Epithelial cell of proximal tubule (primary cell): ENCODE measurements around the gene ST6GALNAC2. TPM values are rescaled to one million over a fixed set of nuclear protein-coding genes. Genes with fewer than 3 reads are reported as not detected.

ENCODE experiments used
- DNase-seq: peaks from one replicate; pipeline ENCODE4 v3.0.0-alpha.2; 2011; ENCODE audit warnings: low read depth
- H3K4me3 ChIP-seq: 2 replicates; pipeline ENCODE4 v1.5.1; 2011; ENCODE audit warnings: low read depth, mild to moderate bottlenecking, low read length
- total RNA-seq: library from RNA; depleted of rRNA; stranded (reverse); fragments of >200 nt; gene quantifications from 2 replicates; pipeline ENCODE4 v1.2.3, GENCODE V29; 2015
- TF ChIP-seq, protein P1 (sequence below): conservative IDR thresholded peaks from 2 replicates; pipeline ENCODE4 v1.5.1; 2012; ENCODE audit warnings: low read depth, mild to moderate bottlenecking, low read length

Gene ST6GALNAC2
- total RNA-seq, 1 donor from 2014 or later = 2.9 TPM

DNA sequence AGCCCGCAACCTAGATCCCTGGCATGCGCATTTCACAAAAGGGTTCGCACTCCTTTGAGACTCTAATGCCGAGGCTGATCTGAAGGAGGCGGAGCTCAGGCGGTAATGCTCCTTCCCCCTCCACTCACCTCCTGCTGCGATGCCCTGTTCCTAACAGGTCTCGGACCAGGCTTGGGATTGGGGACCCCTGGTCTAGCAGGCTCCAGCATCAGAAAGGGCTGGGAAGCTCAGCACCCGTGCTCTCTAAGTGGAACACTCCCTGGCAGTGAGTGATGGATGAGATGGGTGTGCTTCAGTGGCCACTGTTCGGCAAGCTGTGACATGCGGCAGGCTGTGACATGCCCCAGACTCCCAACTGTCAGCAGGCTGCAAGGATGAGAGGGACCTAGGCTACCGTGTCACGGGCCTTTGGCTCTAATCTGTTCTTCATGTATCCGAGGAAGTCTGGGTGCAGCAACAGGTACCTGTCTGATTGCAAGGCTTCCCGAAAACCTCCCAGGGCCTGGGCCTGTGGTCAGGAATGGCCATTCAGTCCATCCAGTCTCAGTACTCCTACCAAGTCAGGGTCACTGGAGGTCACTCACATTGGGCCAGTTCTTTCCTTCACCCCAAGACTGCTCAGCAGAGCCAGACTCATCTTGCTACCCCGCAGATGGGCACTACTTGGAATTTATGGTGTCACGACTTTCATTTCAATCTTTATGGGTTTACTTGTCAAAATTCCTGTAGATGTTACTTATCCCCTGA, 1.3 kb upstream of the ST6GALNAC2 start:
- no peak for DNase-seq
- H3K4me3 ChIP-seq = no peak overlapping the region

DNA sequence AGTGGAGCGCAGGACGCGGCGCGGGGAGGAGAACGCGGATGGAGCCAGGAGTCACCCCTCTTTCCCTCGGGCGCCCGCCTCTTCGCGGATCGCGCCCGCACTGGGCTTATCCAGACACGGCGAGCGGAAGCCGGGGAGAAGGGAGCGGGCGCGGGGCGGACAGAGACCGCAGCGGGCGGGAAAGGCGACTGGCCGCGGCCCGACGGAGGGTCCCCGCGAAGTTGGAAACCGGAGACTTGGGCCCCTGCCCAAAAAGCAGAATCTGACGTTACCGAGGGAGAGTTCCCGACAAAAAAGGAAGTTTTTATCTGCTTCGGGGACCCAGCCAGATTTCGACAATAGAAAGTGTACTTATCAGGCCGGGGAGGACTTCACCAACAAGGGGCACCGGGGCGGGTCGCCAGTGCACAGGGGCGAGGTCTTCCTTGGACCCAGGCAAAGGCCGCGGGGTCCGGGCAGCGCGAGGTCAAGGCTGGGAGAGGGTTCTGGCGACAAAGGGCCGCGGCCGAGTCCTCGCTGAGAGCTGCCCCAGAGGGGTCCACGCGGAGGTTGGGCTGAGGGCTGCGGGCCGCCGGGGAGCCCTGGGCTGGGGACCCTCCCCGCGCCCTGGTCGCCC, 519 bp downstream of the ST6GALNAC2 start:
- peak overlapping the region; percentile 69 for H3K4me3 ChIP-seq
- TF ChIP-seq, protein P1, sequence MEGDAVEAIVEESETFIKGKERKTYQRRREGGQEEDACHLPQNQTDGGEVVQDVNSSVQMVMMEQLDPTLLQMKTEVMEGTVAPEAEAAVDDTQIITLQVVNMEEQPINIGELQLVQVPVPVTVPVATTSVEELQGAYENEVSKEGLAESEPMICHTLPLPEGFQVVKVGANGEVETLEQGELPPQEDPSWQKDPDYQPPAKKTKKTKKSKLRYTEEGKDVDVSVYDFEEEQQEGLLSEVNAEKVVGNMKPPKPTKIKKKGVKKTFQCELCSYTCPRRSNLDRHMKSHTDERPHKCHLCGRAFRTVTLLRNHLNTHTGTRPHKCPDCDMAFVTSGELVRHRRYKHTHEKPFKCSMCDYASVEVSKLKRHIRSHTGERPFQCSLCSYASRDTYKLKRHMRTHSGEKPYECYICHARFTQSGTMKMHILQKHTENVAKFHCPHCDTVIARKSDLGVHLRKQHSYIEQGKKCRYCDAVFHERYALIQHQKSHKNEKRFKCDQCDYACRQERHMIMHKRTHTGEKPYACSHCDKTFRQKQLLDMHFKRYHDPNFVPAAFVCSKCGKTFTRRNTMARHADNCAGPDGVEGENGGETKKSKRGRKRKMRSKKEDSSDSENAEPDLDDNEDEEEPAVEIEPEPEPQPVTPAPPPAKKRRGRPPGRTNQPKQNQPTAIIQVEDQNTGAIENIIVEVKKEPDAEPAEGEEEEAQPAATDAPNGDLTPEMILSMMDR = no peak
- no peak for DNase-seq

More for the DNA sequence above, 1.3 kb upstream of the ST6GALNAC2 start:
- TF ChIP-seq, protein P1 = no peak

GRCh38 chr17:76584427-76585032, 1.1 kb downstream of the ST6GALNAC2 start:
- TF ChIP-seq, protein P1 = no peak
- no peak for DNase-seq
- H3K4me3 ChIP-seq = peak overlapping the region; percentile 69

DNA sequence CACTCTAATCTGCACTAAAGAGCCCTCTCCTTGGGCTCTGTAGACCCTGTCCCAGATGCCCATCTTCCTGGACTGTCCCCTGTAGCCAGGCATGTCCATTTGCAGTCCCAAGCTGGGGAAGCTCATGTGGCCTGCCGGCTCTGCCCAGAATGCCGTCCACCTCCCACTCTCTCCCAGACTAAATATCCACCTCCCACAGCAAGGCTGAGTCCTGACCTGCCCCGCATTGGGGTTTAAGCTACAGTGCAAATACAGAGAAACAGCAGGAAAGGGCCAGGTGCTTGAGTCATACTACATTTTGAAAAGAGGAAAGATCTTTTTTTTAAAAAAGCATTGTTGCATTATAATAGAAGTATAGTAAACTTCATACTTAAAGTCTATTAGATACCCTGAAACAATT, 3.0 kb downstream of the ST6GALNAC2 start:
- H3K4me3 ChIP-seq = no peak overlapping the region
- TF ChIP-seq, protein P1 = no peak
- no peak for DNase-seq

DNA sequence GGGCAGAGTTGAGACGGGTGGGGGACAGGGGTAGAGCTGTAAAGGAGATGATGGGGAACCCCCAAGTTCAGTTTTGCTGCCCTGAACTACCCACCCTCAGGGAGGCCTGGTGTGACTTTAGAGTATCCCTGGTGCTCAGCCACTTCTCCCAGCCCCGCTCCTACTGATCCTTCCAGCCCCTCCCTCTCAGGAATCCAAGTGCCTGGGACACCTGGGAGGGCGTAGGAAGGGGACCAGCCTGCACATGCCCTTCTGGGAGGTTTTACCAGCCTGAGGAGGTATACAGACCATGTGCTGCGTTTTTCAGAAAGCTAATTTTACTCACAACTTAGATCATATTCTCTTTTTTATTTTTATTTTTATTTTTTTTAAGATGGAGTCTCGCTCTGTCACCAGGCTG, 4.1 kb downstream of the ST6GALNAC2 start:
- H3K4me3 ChIP-seq = no peak overlapping the region
- no peak for DNase-seq
- TF ChIP-seq, protein P1 = no peak

GRCh38 chr17:76579281-76579680, 6.4 kb downstream of the ST6GALNAC2 start:
- no peak overlapping the region for H3K4me3 ChIP-seq
- TF ChIP-seq, protein P1 = no peak
- DNase-seq = no peak
